Subcutaneous adipose tissue (tissue), 4 donors: Measurements from ENCODE around the gene PACRG. TPM values are rescaled to one million over a fixed set of nuclear protein-coding genes. Genes with fewer than 3 reads are reported as not detected.

Source experiments
- CTCF ChIP-seq: fragments of 450-650 bp; IDR thresholded peaks from one replicate; pipeline ENCODE4 v1.5.1; 2016; ENCODE audit warnings: low read depth, mild to moderate bottlenecking, control low read depth, antibody characterized with exemption, moderate library complexity
- total RNA-seq, 4 donors: library from RNA; depleted of rRNA; stranded (reverse); fragments of >200 nt; gene quantifications; one replicate each; pipeline ENCODE4 v1.1.0, GENCODE V29; 2016

Gene PACRG
- total RNA-seq, 4 donors from 2014 or later, result 0.34 TPM; not detected in 3

GRCh38 chr6:162899148-162899547, 171.4 kb downstream of the PACRG start:
- TF ChIP-seq CTCF, result no peak

- TF ChIP-seq CTCF, result no peak
Measured at GRCh38 chr6:162900503-162900902, 172.7 kb downstream of the PACRG start.

GRCh38 chr6:162904069-162904663, 176.4 kb downstream of the PACRG start:
- no peak for TF ChIP-seq CTCF

- TF ChIP-seq CTCF, result no peak
Measured at GRCh38 chr6:162906479-162906878, 178.7 kb downstream of the PACRG start.

GRCh38 chr6:162907876-162908481, 180.2 kb downstream of the PACRG start:
- TF ChIP-seq CTCF, result no peak

- no peak for TF ChIP-seq CTCF
Measured at GRCh38 chr6:162913206-162913605, 185.4 kb downstream of the PACRG start.

GRCh38 chr6:162917506-162917905, 189.7 kb downstream of the PACRG start:
- no peak for TF ChIP-seq CTCF
